Endothelial cell of umbilical vein (primary cell): Measurements from ENCODE around the gene TNN.

Experiments
- CTCF ChIP-seq, 2 donors: IDR thresholded peaks; 1 replicate in 1 of 2; 2 replicates in 1 of 2; pipeline ENCODE4 v1.5.1; 2011; ENCODE audit warnings: low read length in 2 of 2, mild to moderate bottlenecking in 2 of 2, moderate library complexity in 2 of 2, control low read depth in 1 of 2, inconsistent platforms in 1 of 2, low read depth in 1 of 2; ENCODE audit not compliant: insufficient read depth in 1 of 2; ENCODE audit errors: extremely low read depth in 1 of 2
- EZH2 ChIP-seq: IDR thresholded peaks from 2 replicates; pipeline ENCODE4 v1.6.1; 2012; ENCODE audit warnings: borderline replicate concordance, low read depth, mild to moderate bottlenecking, moderate library complexity, low read length, inconsistent platforms; ENCODE audit not compliant: severe bottlenecking
- JUN ChIP-seq: IDR thresholded peaks from 2 replicates; pipeline ENCODE4 v1.6.1; 2011; ENCODE audit warnings: borderline replicate concordance, low read depth; ENCODE audit not compliant: insufficient read length, insufficient read depth
- MYC ChIP-seq: IDR thresholded peaks from one replicate; pipeline ENCODE4 v1.6.1; 2011; ENCODE audit warnings: mild to moderate bottlenecking, low read depth, low read length
- POLR2A ChIP-seq: IDR thresholded peaks from 2 replicates; pipeline ENCODE4 v1.6.1; 2012; ENCODE audit warnings: low read depth, mild to moderate bottlenecking, control low read depth, low read length
- POLR2AphosphoS5 ChIP-seq: IDR thresholded peaks from 2 replicates; pipeline ENCODE4 v1.6.1; 2012; ENCODE audit warnings: low read depth, mild to moderate bottlenecking, control low read depth, low read length, moderate library complexity; ENCODE audit not compliant: insufficient read depth

- no peak for TF ChIP-seq CTCF (IDR thresholded peaks at IDR 0.05; ENCODE audit: extremely low read depth in 1 of 2, insufficient read depth in 1 of 2, low read depth in 1 of 2, low read length in 2 of 2)
- no peak for TF ChIP-seq POLR2AphosphoS5
- TF ChIP-seq POLR2A, result no peak
- TF ChIP-seq JUN, result no peak
- TF ChIP-seq MYC, result no peak
- no peak for TF ChIP-seq EZH2
Observed at GRCh38 chr1:175019524-175019923, 48.1 kb upstream of the TNN start.
